GM10248 (cell line): ENCODE results near the gene XAGE1A.
"Not testable (repeated sequence)": the region's sequence is repeated elsewhere in the genome, so short reads cannot be mapped to it uniquely, and the experiment has no call there.

ENCODE experiments used
- CTCF ChIA-PET: fragments of 300-600 bp; sonication (Branson Sonifier 250); formaldehyde crosslinking; extraction: SDS; loops from one replicate; lab custom pipeline; 2021; ENCODE audit warnings: antibody characterized with exemption; lab: Yijun Ruan, JAX
- POLR2A ChIA-PET: fragments of 350-650 bp; sonication (Branson Sonifier 250); formaldehyde crosslinking; extraction: SDS; loops from one replicate; lab custom pipeline; 2020; ENCODE audit warnings: antibody characterized with exemption; lab: Yijun Ruan, JAX
- DNase-seq: peaks from one replicate; pipeline ENCODE4 v3.0.0; 2012; ENCODE audit errors: extremely low spot score
- CTCF ChIP-seq: IDR thresholded peaks from 2 replicates; pipeline ENCODE4 v1.5.1; 2012; ENCODE audit warnings: mild to moderate bottlenecking, low read depth; ENCODE audit errors: extremely low read depth, missing control alignments, control extremely low read depth

Gene XAGE1A

GRCh38 chrX:52542311-52542710 lies 46.7 kb downstream of the XAGE1A start:
- ChIA-PET CTCF (no interaction called here), POLR2A (no interaction called here)
- DNase-seq = no peak
- TF ChIP-seq CTCF = no peak

GRCh38 chrX:52544147-52544840 lies 48.7 kb downstream of the XAGE1A start:
- no peak for DNase-seq
- no peak for TF ChIP-seq CTCF
- POLR2A ChIA-PET = no interaction called here
- CTCF ChIA-PET = no interaction called here

GRCh38 chrX:52548769-52549168 lies 53.2 kb downstream of the XAGE1A start:
- DNase-seq, POLR2A ChIA-PET, CTCF ChIA-PET: not testable (repeated sequence)
